ENCODE measurements around the gene SLC36A2. TPM values are rescaled to one million over a fixed set of nuclear protein-coding genes. Genes with fewer than 3 reads are reported as not detected.

SLC36A2 gene
- total RNA-seq, 1 experiment from 2014 or later: not detected

GRCh38 chr5:151285683-151286082, 61.7 kb downstream of the SLC36A2 start:
- no peak for TF ChIP-seq EZH2 (IDR thresholded peaks at IDR 0.05; ENCODE audit: low read length, unreplicated experiment)
- no peak for TF ChIP-seq EZH2phosphoT487 (IDR thresholded peaks at IDR 0.05; ENCODE audit: borderline replicate concordance, low read length)
- no peak for TF ChIP-seq CTCF (conservative IDR thresholded peaks at IDR 0.05; ENCODE audit: low read depth, low read length)
- Histone ChIP-seq H3K27me3 (ENCODE audit: low read length) (no peaks in the 10 kb centered on the region), H3K9ac (ENCODE audit: low read length) (no peak overlapping the region), H3K4me1 (ENCODE audit: insufficient read depth, low read length) (peaks cover 13% of the 10 kb centered on the region), H3K9me2 (replicated peaks; ENCODE audit: low read length) (no peaks in the 10 kb centered on the region), H4K20me1 (ENCODE audit: low read length) (no peaks in the 10 kb centered on the region), H3K27ac (ENCODE audit: low read length) (no peak overlapping the region), H2AFZ (ENCODE audit: low read length) (no peak overlapping the region), H3K9me3 (ENCODE audit: low read length) (no peaks in the 10 kb centered on the region), H3K36me3 (ENCODE audit: low read depth, low read length) (no peaks in the 10 kb centered on the region), H3K79me2 (ENCODE audit: low read length) (no peaks in the 10 kb centered on the region), H3K4me3 (ENCODE audit: low read length) (no peak overlapping the region), H3F3A (ENCODE audit: low read length, unreplicated experiment) (no peaks in the 10 kb centered on the region), H3K4me2 (ENCODE audit: low read length) (no peak overlapping the region)
- CTCF ChIA-PET: no interaction called here
- intact Hi-C loops (cut with micrococcal nuclease): no loop called here
- POLR2A ChIA-PET (ENCODE audit: unreplicated experiment): no interaction called here
- no peak for DNase-seq
- ATAC-seq: no peak
- no TSS peak for BruUV-seq (replicated peaks)

GRCh38 chr5:151284392-151284967, 62.9 kb downstream of the SLC36A2 start:
- Histone ChIP-seq H3K4me2 (ENCODE audit: low read length) (no peak overlapping the region), H3F3A (ENCODE audit: low read length, unreplicated experiment) (no peaks in the 10 kb centered on the region), H3K4me3 (ENCODE audit: low read length) (no peak overlapping the region), H3K9me3 (ENCODE audit: low read length) (no peaks in the 10 kb centered on the region), H3K9me2 (replicated peaks; ENCODE audit: low read length) (no peaks in the 10 kb centered on the region), H4K20me1 (ENCODE audit: low read length) (no peaks in the 10 kb centered on the region), H3K4me1 (ENCODE audit: insufficient read depth, low read length) (peaks cover 13% of the 10 kb centered on the region), H3K36me3 (ENCODE audit: low read depth, low read length) (no peaks in the 10 kb centered on the region), H3K27ac (ENCODE audit: low read length) (no peak overlapping the region), H3K79me2 (ENCODE audit: low read length) (no peaks in the 10 kb centered on the region), H2AFZ (ENCODE audit: low read length) (no peak overlapping the region), H3K27me3 (ENCODE audit: low read length) (no peaks in the 10 kb centered on the region), H3K9ac (ENCODE audit: low read length) (no peak overlapping the region)
- CTCF ChIA-PET: no interaction called here
- POLR2A ChIA-PET (ENCODE audit: unreplicated experiment): no interaction called here
- intact Hi-C loops (cut with micrococcal nuclease): no loop called here
- BruUV-seq (replicated peaks): no TSS peak
- TF ChIP-seq EZH2phosphoT487 (IDR thresholded peaks at IDR 0.05; ENCODE audit: borderline replicate concordance, low read length) (no peak), CTCF (conservative IDR thresholded peaks at IDR 0.05; ENCODE audit: low read depth, low read length) (peak; percentile 49), EZH2 (IDR thresholded peaks at IDR 0.05; ENCODE audit: low read length, unreplicated experiment) (no peak)
- DNase-seq (no peak), ATAC-seq (no peak)

- no peaks in the 10 kb centered on the region for H3K9me3 ChIP-seq (ENCODE audit: low read length)
- intact Hi-C loops (cut with micrococcal nuclease): no loop called here
- no peaks in the 10 kb centered on the region for H3K79me2 ChIP-seq (ENCODE audit: low read length)
- H3K4me1 ChIP-seq (ENCODE audit: insufficient read depth, low read length): peaks cover 13% of the 10 kb centered on the region
- no peak for TF ChIP-seq EZH2 (IDR thresholded peaks at IDR 0.05; ENCODE audit: low read length, unreplicated experiment)
- no peak for TF ChIP-seq EZH2phosphoT487 (IDR thresholded peaks at IDR 0.05; ENCODE audit: borderline replicate concordance, low read length)
- TF ChIP-seq CTCF (conservative IDR thresholded peaks at IDR 0.05; ENCODE audit: low read depth, low read length): no peak
- H3K4me3 ChIP-seq (ENCODE audit: low read length): no peak overlapping the region
- POLR2A ChIA-PET (ENCODE audit: unreplicated experiment): interaction anchor here (0.6 kb wide), 1 partner anchor 209 kb away, joined by 3 read pairs; no protein-coding TSS in a partner anchor
- H3K36me3 ChIP-seq (ENCODE audit: low read depth, low read length): no peaks in the 10 kb centered on the region
- no TSS peak for BruUV-seq (replicated peaks)
- ATAC-seq: no peak
- H3K9ac ChIP-seq (ENCODE audit: low read length): no peak overlapping the region
- CTCF ChIA-PET: no interaction called here
- no peaks in the 10 kb centered on the region for H3K27me3 ChIP-seq (ENCODE audit: low read length)
- no peak overlapping the region for H3K27ac ChIP-seq (ENCODE audit: low read length)
- no peaks in the 10 kb centered on the region for H3K9me2 ChIP-seq (replicated peaks; ENCODE audit: low read length)
- H2AFZ ChIP-seq (ENCODE audit: low read length): no peak overlapping the region
- H3K4me2 ChIP-seq (ENCODE audit: low read length): no peak overlapping the region
- no peak for DNase-seq
- no peaks in the 10 kb centered on the region for H3F3A ChIP-seq (ENCODE audit: low read length, unreplicated experiment)
- no peaks in the 10 kb centered on the region for H4K20me1 ChIP-seq (ENCODE audit: low read length)
Measured at GRCh38 chr5:151283120-151283825, 64.1 kb downstream of the SLC36A2 start.
